WTC11 (cell line): ENCODE data around the gene INPP5A. TPM values are rescaled to one million over a fixed set of nuclear protein-coding genes. Genes with fewer than 3 reads are reported as not detected.

Experiments
- ATAC-seq: fragments of 200-7000 bp; cut with Tn5 transposase; 2 replicates; pipeline ENCODE4 v1.10.0; 2021; ENCODE audit warnings: mild to moderate bottlenecking, moderate library complexity
- CTCF ChIA-PET: fragments of 300-600 bp; sonication (Branson Sonifier 250); formaldehyde crosslinking; loops from one replicate; lab custom pipeline; 2021; ENCODE audit warnings: antibody characterized with exemption; lab: Charles Lee
- POLR2A ChIA-PET: fragments of 350-600 bp; sonication (Branson Sonifier 250); formaldehyde crosslinking; loops from one replicate; lab custom pipeline; 2021; ENCODE audit warnings: antibody characterized with exemption; lab: Charles Lee
- DNase-seq: peaks from one replicate; pipeline ENCODE4 v3.0.0; 2021; ENCODE audit warnings: low spot score
- H3K27ac Mint-ChIP-seq: 2 replicates; pipeline ENCODE4 v1.8.0; 2021; ENCODE audit warnings: mixed read lengths
- H3K27me3 Mint-ChIP-seq: 2 replicates; pipeline ENCODE4 v1.8.0; 2021; ENCODE audit warnings: low read depth, mild to moderate bottlenecking, moderate library complexity, mixed read lengths
- H3K36me3 Mint-ChIP-seq: 2 replicates; pipeline ENCODE4 v1.8.0; 2021; ENCODE audit warnings: mixed read lengths
- H3K4me1 Mint-ChIP-seq: 2 replicates; pipeline ENCODE4 v1.8.0; 2022; ENCODE audit warnings: mixed read lengths
- H3K4me3 Mint-ChIP-seq: 2 replicates; pipeline ENCODE4 v1.8.0; 2021; ENCODE audit warnings: mild to moderate bottlenecking, moderate library complexity, mixed read lengths
- H3K9me3 Mint-ChIP-seq: 2 replicates; pipeline ENCODE4 v1.8.0; 2021; ENCODE audit warnings: mixed read lengths
- CBFB ChIP-seq: sonication (generic); formaldehyde crosslinking; IDR thresholded peaks from 2 replicates; pipeline ENCODE4 v1.8.1; 2022; ENCODE audit warnings: mild to moderate bottlenecking, low read depth, missing genetic modification reagents
- CREM ChIP-seq: sonication (generic); formaldehyde crosslinking; IDR thresholded peaks from 2 replicates; pipeline ENCODE4 v1.8.1; 2022; ENCODE audit warnings: mild to moderate bottlenecking, missing genetic modification reagents, moderate library complexity
- CTCF ChIP-seq: fragments of 200-600 bp; IDR thresholded peaks from 2 replicates; pipeline ENCODE4 v1.8.0; 2022; ENCODE audit warnings: antibody characterized with exemption
- FOXP1 ChIP-seq: sonication (generic); formaldehyde crosslinking; IDR thresholded peaks from 2 replicates; pipeline ENCODE4 v1.8.0; 2022; ENCODE audit warnings: missing genetic modification reagents, mild to moderate bottlenecking, moderate library complexity, borderline replicate concordance
- HMGA2 ChIP-seq: fragments of 250-450 bp; sonication (Bioruptor Pico); IDR thresholded peaks from 2 replicates; pipeline ENCODE4 v1.4.0; 2021; ENCODE audit warnings: mild to moderate bottlenecking, moderate library complexity
- MXD4 ChIP-seq: fragments of 250-450 bp; sonication (Bioruptor Pico); IDR thresholded peaks from 2 replicates; pipeline ENCODE4 v1.8.0; 2021; ENCODE audit warnings: mild to moderate bottlenecking, moderate library complexity, borderline replicate concordance
- PREB ChIP-seq: sonication (generic); formaldehyde crosslinking; IDR thresholded peaks from 2 replicates; pipeline ENCODE4 v1.8.1; 2022; ENCODE audit warnings: mild to moderate bottlenecking, missing genetic modification reagents, moderate library complexity, borderline replicate concordance
- PRRX2 ChIP-seq: fragments of 250-450 bp; sonication (Bioruptor Pico); IDR thresholded peaks from 2 replicates; pipeline ENCODE4 v1.8.0; 2021; ENCODE audit warnings: mild to moderate bottlenecking
- SOX15 ChIP-seq: fragments of 250-450 bp; sonication (Bioruptor Pico); IDR thresholded peaks from 2 replicates; pipeline ENCODE4 v1.9.0; 2021; ENCODE audit warnings: mild to moderate bottlenecking
- USF2 ChIP-seq: sonication (generic); formaldehyde crosslinking; IDR thresholded peaks from 2 replicates; pipeline ENCODE4 v1.8.1; 2023; ENCODE audit warnings: mild to moderate bottlenecking, missing genetic modification reagents, moderate library complexity
- ZNF425 ChIP-seq: fragments of 250-450 bp; sonication (Bioruptor Pico); conservative IDR thresholded peaks from 2 replicates; pipeline ENCODE4 v1.9.0; 2021; ENCODE audit warnings: mild to moderate bottlenecking
- total RNA-seq: library from RNA; stranded (reverse); gene quantifications from 3 replicates; pipeline ENCODE4 v1.2.3, GENCODE V29; 2021
- TF ChIP-seq, protein P1 (sequence below): sonication (generic); formaldehyde crosslinking; IDR thresholded peaks from 2 replicates; pipeline ENCODE4 v1.8.0; 2022; ENCODE audit warnings: missing genetic modification reagents
- TF ChIP-seq, protein P2 (sequence below): fragments of 250-450 bp; sonication (Bioruptor Pico); IDR thresholded peaks from 2 replicates; pipeline ENCODE4 v2.1.2; 2022; ENCODE audit warnings: mild to moderate bottlenecking, moderate library complexity

INPP5A gene
- total RNA-seq, 1 experiment from 2014 or later = 22.1 TPM

DNA sequence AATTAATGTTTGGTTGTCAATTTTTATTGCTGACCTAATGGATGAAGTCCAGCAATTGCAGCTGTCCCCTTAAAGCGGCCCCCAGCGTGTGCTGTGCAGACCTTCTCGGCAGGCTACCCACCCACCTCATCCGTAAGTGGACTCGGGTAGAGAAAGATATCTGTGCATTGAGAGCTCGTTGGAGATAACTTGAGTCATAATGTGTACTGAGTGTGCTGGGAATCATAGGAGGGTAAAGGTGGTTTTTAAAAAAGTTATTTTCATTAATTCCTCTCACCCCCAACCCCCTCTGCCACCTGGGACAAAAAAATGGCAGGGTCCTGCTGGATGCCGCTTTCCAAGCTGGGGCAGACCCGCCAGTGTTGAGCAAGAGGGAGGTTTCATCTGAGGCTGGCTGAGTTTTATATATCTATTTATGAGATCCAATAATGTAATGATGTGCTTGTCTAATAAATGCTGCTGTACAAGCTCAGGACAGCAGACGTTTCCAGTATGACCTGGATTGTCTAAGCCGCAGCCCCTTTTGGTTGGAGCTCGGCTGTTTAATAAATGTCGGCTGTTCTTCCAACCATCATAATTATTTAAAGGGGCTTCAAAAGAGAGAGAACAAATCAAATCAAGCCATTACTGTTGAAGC, 129.2 kb downstream of the INPP5A start:
- TF ChIP-seq ZNF425 (CRISPR knock-in tag) = no peak
- TF ChIP-seq, all 79 proteins: peak for 0
- Mint-ChIP-seq H3K27ac (no peak overlapping the region), H3K4me1 (no peaks in the 10 kb centered on the region), H3K27me3 (no peaks in the 10 kb centered on the region), H3K4me3 (no peak overlapping the region), H3K9me3 (peaks cover 5% of the 10 kb centered on the region; the same call in 1 of the 2 replicates), H3K36me3 (0 out of 2 replicates have a peak, but pooled peaks cover 2% of the 10 kb centered on the region)
- no peak for ATAC-seq
- no peak for DNase-seq
- CTCF ChIA-PET = interaction anchor here (0.9 kb wide), 1 partner anchor 12 kb away, joined by 5 read pairs; no protein-coding TSS in a partner anchor
- POLR2A ChIA-PET = no interaction called here

- TF ChIP-seq CREM (CRISPR knock-in tag) (no peak), HMGA2 (CRISPR knock-in tag) (no peak), PREB (CRISPR knock-in tag) (no peak), SOX15 (no peak), CBFB (CRISPR knock-in tag) (no peak)
- TF ChIP-seq, all 79 proteins: peak for 0
- no peak for ATAC-seq
Observed at GRCh38 chr10:132667342-132668047, 129.9 kb downstream of the INPP5A start.

DNA sequence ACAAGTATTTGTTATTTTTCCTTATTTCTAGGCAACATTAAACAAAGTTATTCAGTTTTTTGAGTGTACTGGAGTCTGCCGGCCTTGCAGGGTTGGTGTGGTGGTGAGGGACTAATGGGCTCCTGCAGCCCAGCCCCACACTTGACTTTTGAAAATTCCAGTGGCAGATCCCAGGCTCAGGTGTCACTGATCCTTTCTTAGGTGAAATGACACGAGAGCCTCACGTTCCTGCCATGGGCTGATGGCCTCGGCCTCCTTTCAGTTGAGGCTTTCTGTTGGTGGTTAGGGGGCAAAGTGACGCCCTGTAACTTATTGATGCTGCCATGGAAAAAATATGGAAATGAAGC, 130.4 kb downstream of the INPP5A start:
- Mint-ChIP-seq H3K27me3 (no peaks in the 10 kb centered on the region), H3K36me3 (0 out of 2 replicates have a peak, but pooled peaks cover 2% of the 10 kb centered on the region), H3K9me3 (peaks cover 9% of the 10 kb centered on the region; the same call in 1 of the 2 replicates), H3K4me1 (no peaks in the 10 kb centered on the region), H3K4me3 (no peak overlapping the region), H3K27ac (no peak overlapping the region)
- CTCF ChIA-PET = no interaction called here
- no peak for ATAC-seq
- POLR2A ChIA-PET = no interaction called here
- DNase-seq = no peak
- TF ChIP-seq MXD4 (CRISPR knock-in tag) = no peak
- TF ChIP-seq PRRX2 (CRISPR knock-in tag) = no peak
- no peak for TF ChIP-seq FOXP1
- TF ChIP-seq, protein P1, sequence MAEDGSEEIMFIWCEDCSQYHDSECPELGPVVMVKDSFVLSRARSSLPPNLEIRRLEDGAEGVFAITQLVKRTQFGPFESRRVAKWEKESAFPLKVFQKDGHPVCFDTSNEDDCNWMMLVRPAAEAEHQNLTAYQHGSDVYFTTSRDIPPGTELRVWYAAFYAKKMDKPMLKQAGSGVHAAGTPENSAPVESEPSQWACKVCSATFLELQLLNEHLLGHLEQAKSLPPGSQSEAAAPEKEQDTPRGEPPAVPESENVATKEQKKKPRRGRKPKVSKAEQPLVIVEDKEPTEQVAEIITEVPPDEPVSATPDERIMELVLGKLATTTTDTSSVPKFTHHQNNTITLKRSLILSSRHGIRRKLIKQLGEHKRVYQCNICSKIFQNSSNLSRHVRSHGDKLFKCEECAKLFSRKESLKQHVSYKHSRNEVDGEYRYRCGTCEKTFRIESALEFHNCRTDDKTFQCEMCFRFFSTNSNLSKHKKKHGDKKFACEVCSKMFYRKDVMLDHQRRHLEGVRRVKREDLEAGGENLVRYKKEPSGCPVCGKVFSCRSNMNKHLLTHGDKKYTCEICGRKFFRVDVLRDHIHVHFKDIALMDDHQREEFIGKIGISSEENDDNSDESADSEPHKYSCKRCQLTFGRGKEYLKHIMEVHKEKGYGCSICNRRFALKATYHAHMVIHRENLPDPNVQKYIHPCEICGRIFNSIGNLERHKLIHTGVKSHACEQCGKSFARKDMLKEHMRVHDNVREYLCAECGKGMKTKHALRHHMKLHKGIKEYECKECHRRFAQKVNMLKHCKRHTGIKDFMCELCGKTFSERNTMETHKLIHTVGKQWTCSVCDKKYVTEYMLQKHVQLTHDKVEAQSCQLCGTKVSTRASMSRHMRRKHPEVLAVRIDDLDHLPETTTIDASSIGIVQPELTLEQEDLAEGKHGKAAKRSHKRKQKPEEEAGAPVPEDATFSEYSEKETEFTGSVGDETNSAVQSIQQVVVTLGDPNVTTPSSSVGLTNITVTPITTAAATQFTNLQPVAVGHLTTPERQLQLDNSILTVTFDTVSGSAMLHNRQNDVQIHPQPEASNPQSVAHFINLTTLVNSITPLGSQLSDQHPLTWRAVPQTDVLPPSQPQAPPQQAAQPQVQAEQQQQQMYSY (CRISPR knock-in tag) = no peak
- TF ChIP-seq CTCF = no peak
- TF ChIP-seq, protein P2, sequence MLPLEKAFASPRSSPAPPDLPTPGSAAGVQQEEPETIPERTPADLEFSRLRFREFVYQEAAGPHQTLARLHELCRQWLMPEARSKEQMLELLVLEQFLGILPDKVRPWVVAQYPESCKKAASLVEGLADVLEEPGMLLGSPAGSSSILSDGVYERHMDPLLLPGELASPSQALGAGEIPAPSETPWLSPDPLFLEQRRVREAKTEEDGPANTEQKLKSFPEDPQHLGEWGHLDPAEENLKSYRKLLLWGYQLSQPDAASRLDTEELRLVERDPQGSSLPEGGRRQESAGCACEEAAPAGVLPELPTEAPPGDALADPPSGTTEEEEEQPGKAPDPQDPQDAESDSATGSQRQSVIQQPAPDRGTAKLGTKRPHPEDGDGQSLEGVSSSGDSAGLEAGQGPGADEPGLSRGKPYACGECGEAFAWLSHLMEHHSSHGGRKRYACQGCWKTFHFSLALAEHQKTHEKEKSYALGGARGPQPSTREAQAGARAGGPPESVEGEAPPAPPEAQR (CRISPR knock-in tag) = no peak
- no peak for TF ChIP-seq USF2 (CRISPR knock-in tag)
- TF ChIP-seq ZNF425 (CRISPR knock-in tag) = no peak

More at GRCh38 chr10:132667342-132668047, 129.9 kb downstream of the INPP5A start:
- H3K36me3 Mint-ChIP-seq = 0 out of 2 replicates have a peak, but pooled peaks cover 2% of the 10 kb centered on the region
- H3K27ac Mint-ChIP-seq = no peak overlapping the region
- no peaks in the 10 kb centered on the region for H3K27me3 Mint-ChIP-seq
- POLR2A ChIA-PET = no interaction called here
- CTCF ChIA-PET = interaction anchor here (0.9 kb wide), 1 partner anchor 13 kb away, joined by 5 read pairs; no protein-coding TSS in a partner anchor
- H3K9me3 Mint-ChIP-seq = peaks cover 5% of the 10 kb centered on the region; the same call in 1 of the 2 replicates
- H3K4me1 Mint-ChIP-seq = no peaks in the 10 kb centered on the region
- DNase-seq = no peak
- no peak overlapping the region for H3K4me3 Mint-ChIP-seq
